HEK293 (cell line): ENCODE data around the gene LYZ.

Experiments
- CTCF ChIA-PET: fragments of 350-600 bp; formaldehyde crosslinking; extraction: SDS; loops from one replicate; lab custom pipeline; 2021; ENCODE audit warnings: antibody characterized with exemption; lab: Yijun Ruan, JAX
- POLR2A ChIA-PET: fragments of 300-600 bp; formaldehyde crosslinking; extraction: SDS; loops from one replicate; lab custom pipeline; 2020; ENCODE audit warnings: antibody characterized with exemption, inconsistent platforms; lab: Yijun Ruan, JAX
- H3K27ac ChIP-seq: fragments of 200-500 bp; sonication (Bioruptor generic); 2 replicates; pipeline ENCODE4 v1.5.1; 2014; ENCODE audit warnings: low read depth, low read length, control low read depth, inconsistent platforms; ENCODE audit errors: extremely low read depth
- H3K36me3 ChIP-seq, 2 experiments: fragments of 200-500 bp in 1 of 2; sonication (Bioruptor generic) in 1 of 2; 1 replicate in 1 of 2; 2 replicates in 1 of 2; pipeline ENCODE4 v1.5.1; 2014 to 2017; ENCODE audit warnings: inconsistent platforms in 2 of 2, low read length in 2 of 2; ENCODE audit not compliant: control insufficient read depth in 2 of 2, insufficient read depth in 1 of 2
- H3K4me1 ChIP-seq: fragments of 200-500 bp; sonication (Bioruptor generic); 2 replicates; pipeline ENCODE4 v1.5.1; 2014; ENCODE audit warnings: mild to moderate bottlenecking, low read length, inconsistent platforms; ENCODE audit not compliant: control insufficient read depth, insufficient read depth
- H3K4me3 ChIP-seq: 2 replicates; pipeline ENCODE4 v1.5.1; 2011; ENCODE audit warnings: low read depth, mild to moderate bottlenecking, control low read depth, low read length, moderate library complexity
- H3K9me3 ChIP-seq: fragments of 200-500 bp; sonication (Bioruptor generic); 2 replicates; pipeline ENCODE4 v1.5.1; 2014; ENCODE audit warnings: low read depth, low read length, inconsistent platforms; ENCODE audit not compliant: control insufficient read depth, insufficient read depth
- INSM2 ChIP-seq: fragments of 450-650 bp; formaldehyde crosslinking; IDR thresholded peaks from 2 replicates; pipeline ENCODE4 v1.5.1; 2016; ENCODE audit warnings: missing biosample characterization, missing genetic modification characterization
- KLF7 ChIP-seq: fragments of 450-650 bp; formaldehyde crosslinking; IDR thresholded peaks from 2 replicates; pipeline ENCODE4 v1.5.1; 2016; ENCODE audit warnings: missing biosample characterization, missing genetic modification characterization, borderline replicate concordance
- KLF8 ChIP-seq: fragments of 450-650 bp; formaldehyde crosslinking; IDR thresholded peaks from 2 replicates; pipeline ENCODE4 v1.5.1; 2016; ENCODE audit warnings: missing biosample characterization, missing genetic modification characterization
- ZBTB21 ChIP-seq: fragments of 450-650 bp; formaldehyde crosslinking; IDR thresholded peaks from 2 replicates; pipeline ENCODE4 v1.5.1; 2017; ENCODE audit warnings: missing biosample characterization, missing genetic modification characterization
- ZNF146 ChIP-seq: fragments of 450-650 bp; formaldehyde crosslinking; IDR thresholded peaks from 2 replicates; pipeline ENCODE4 v1.5.1; 2016; ENCODE audit warnings: missing biosample characterization, missing genetic modification characterization
- ZNF16 ChIP-seq: fragments of 450-650 bp; formaldehyde crosslinking; IDR thresholded peaks from 2 replicates; pipeline ENCODE4 v1.5.1; 2016; ENCODE audit warnings: low read depth, missing biosample characterization, missing genetic modification characterization
- ZNF221 ChIP-seq: fragments of 450-650 bp; formaldehyde crosslinking; IDR thresholded peaks from 2 replicates; pipeline ENCODE4 v1.5.1; 2017; ENCODE audit warnings: missing biosample characterization, missing genetic modification characterization, borderline replicate concordance
- ZNF23 ChIP-seq: fragments of 450-650 bp; formaldehyde crosslinking; IDR thresholded peaks from 2 replicates; pipeline ENCODE4 v1.5.1; 2016; ENCODE audit warnings: missing biosample characterization, missing genetic modification characterization, borderline replicate concordance
- ZNF24 ChIP-seq: fragments of 450-650 bp; formaldehyde crosslinking; IDR thresholded peaks from 2 replicates; pipeline ENCODE4 v1.5.1; 2016; ENCODE audit warnings: missing biosample characterization, missing genetic modification characterization
- ZNF266 ChIP-seq: fragments of 450-650 bp; formaldehyde crosslinking; IDR thresholded peaks from 2 replicates; pipeline ENCODE4 v1.5.1; 2016; ENCODE audit warnings: missing biosample characterization, missing genetic modification characterization, low read depth
- ZNF292 ChIP-seq: fragments of 450-650 bp; formaldehyde crosslinking; IDR thresholded peaks from 2 replicates; pipeline ENCODE4 v1.5.1; 2016; ENCODE audit warnings: low read depth, missing biosample characterization, missing genetic modification characterization, borderline replicate concordance
- ZNF394 ChIP-seq: fragments of 450-650 bp; formaldehyde crosslinking; IDR thresholded peaks from 2 replicates; pipeline ENCODE4 v1.5.1; 2016; ENCODE audit warnings: missing biosample characterization, missing genetic modification characterization, mild to moderate bottlenecking, moderate library complexity, borderline replicate concordance
- ZNF416 ChIP-seq: fragments of 450-650 bp; formaldehyde crosslinking; IDR thresholded peaks from 2 replicates; pipeline ENCODE4 v1.5.1; 2016; ENCODE audit warnings: missing biosample characterization, missing genetic modification characterization
- ZNF529 ChIP-seq: fragments of 450-650 bp; formaldehyde crosslinking; IDR thresholded peaks from 2 replicates; pipeline ENCODE4 v1.5.1; 2017; ENCODE audit warnings: missing genetic modification characterization, missing biosample characterization; ENCODE audit not compliant: insufficient replicate concordance
- ZNF561 ChIP-seq: fragments of 450-650 bp; IDR thresholded peaks from 2 replicates; pipeline ENCODE4 v1.5.1; 2018; ENCODE audit warnings: missing biosample characterization, missing genetic modification characterization, borderline replicate concordance
- ZNF571 ChIP-seq: fragments of 450-650 bp; formaldehyde crosslinking; IDR thresholded peaks from 2 replicates; pipeline ENCODE4 v1.5.0; 2017; ENCODE audit warnings: missing biosample characterization, missing genetic modification characterization
- ZNF626 ChIP-seq: fragments of 450-650 bp; sonication (Bioruptor Pico); formaldehyde crosslinking; IDR thresholded peaks from 2 replicates; pipeline ENCODE4 v1.5.1; 2018; ENCODE audit warnings: missing biosample characterization, missing genetic modification characterization, inconsistent platforms
- ZNF660 ChIP-seq: fragments of 450-650 bp; IDR thresholded peaks from 2 replicates; pipeline ENCODE4 v1.5.1; 2018; ENCODE audit warnings: missing biosample characterization, mild to moderate bottlenecking, missing genetic modification characterization
- ZNF664 ChIP-seq: fragments of 450-650 bp; formaldehyde crosslinking; IDR thresholded peaks from 2 replicates; pipeline ENCODE4 v1.5.1; 2016; ENCODE audit warnings: missing biosample characterization, missing genetic modification characterization
- ZNF768 ChIP-seq: fragments of 450-650 bp; formaldehyde crosslinking; IDR thresholded peaks from 2 replicates; pipeline ENCODE4 v1.5.1; 2018; ENCODE audit warnings: missing biosample characterization, mild to moderate bottlenecking, missing genetic modification characterization
- ZNF785 ChIP-seq: fragments of 450-650 bp; formaldehyde crosslinking; IDR thresholded peaks from 2 replicates; pipeline ENCODE4 v1.5.1; 2016; ENCODE audit warnings: missing biosample characterization, missing genetic modification characterization
- ZNF843 ChIP-seq: fragments of 450-650 bp; formaldehyde crosslinking; IDR thresholded peaks from 2 replicates; pipeline ENCODE4 v1.5.1; 2016; ENCODE audit warnings: missing biosample characterization, missing genetic modification characterization
- TF ChIP-seq, protein P1 (sequence below): fragments of 450-650 bp; formaldehyde crosslinking; IDR thresholded peaks from 2 replicates; pipeline ENCODE4 v1.5.1; 2016; ENCODE audit warnings: missing biosample characterization, missing genetic modification characterization

Gene LYZ

DNA sequence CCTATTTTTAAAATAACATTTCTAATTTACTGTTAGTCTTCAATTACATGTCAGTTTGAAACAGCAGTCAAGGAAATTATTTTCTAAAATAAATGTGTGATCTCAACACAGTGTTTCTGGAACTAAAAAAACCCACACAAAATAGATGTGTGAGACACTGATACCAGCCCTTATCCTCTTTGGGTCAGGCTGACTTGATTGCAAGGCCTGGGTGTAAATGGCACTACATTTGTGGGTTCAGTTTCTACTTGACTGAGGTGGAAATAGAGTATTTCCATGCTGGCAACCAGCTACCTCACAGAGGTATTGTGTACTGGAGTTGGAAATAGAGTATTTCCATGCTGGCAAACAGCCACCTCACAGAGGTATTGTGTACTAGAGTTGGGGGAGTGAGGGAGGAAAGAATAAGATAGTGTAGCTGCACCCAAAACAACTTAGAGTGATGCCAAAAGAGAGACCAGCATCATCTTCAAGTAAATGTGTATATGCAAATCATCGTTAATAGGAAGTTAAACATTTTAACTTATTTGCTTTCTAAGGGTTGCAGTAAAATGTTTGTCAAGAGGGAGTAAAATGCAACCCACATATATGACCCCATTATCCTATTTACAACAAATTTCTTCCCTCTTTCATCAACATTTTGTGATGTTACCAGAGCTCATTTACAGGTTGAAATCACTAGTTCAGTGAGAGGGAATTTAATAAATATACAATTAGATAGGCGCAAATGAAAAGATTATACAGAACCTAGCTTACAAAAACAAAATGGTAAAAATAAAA is 10.7 kb upstream of the LYZ start:
- no peaks in the 10 kb centered on the region for H3K4me1 ChIP-seq
- H3K27ac ChIP-seq, result no peak overlapping the region
- no peaks in the 10 kb centered on the region for H3K9me3 ChIP-seq
- H3K36me3 ChIP-seq, result no peaks in the 10 kb centered on the region
- TF ChIP-seq ZNF23 (no peak), INSM2 (no peak), ZNF660 (tag by site-specific recombination) (no peak), KLF8 (tag by site-specific recombination) (no peak), ZNF529 (no peak), ZNF266 (tag by site-specific recombination) (no peak), ZNF146 (tag by site-specific recombination) (no peak), ZNF561 (tag by site-specific recombination) (no peak), ZNF16 (tag by site-specific recombination) (no peak), ZNF571 (tag by site-specific recombination) (no peak), ZNF24 (tag by site-specific recombination) (no peak), KLF7 (tag by site-specific recombination) (no peak), ZNF292 (no peak)
- TF ChIP-seq, protein P1, sequence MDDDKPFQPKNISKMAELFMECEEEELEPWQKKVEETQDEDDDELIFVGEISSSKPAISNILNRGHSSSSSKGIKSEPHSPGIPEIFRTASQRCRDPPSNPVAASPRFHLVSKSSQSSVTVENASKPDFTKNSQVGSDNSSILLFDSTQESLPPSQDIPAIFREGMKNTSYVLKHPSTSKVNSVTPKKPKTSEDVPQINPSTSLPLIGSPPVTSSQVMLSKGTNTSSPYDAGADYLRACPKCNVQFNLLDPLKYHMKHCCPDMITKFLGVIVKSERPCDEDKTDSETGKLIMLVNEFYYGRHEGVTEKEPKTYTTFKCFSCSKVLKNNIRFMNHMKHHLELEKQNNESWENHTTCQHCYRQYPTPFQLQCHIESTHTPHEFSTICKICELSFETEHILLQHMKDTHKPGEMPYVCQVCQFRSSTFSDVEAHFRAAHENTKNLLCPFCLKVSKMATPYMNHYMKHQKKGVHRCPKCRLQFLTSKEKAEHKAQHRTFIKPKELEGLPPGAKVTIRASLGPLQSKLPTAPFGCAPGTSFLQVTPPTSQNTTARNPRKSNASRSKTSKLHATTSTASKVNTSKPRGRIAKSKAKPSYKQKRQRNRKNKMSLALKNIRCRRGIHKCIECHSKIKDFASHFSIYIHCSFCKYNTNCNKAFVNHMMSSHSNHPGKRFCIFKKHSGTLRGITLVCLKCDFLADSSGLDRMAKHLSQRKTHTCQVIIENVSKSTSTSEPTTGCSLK, result no peak
- CTCF ChIA-PET, result interaction anchor here (1.2 to 1.8 kb wide), 2 partner anchors 20 to 21 kb away, joined by 4 to 5 read pairs; no protein-coding TSS in a partner anchor
- H3K4me3 ChIP-seq, result no peak overlapping the region
- POLR2A ChIA-PET, result no interaction called here

DNA sequence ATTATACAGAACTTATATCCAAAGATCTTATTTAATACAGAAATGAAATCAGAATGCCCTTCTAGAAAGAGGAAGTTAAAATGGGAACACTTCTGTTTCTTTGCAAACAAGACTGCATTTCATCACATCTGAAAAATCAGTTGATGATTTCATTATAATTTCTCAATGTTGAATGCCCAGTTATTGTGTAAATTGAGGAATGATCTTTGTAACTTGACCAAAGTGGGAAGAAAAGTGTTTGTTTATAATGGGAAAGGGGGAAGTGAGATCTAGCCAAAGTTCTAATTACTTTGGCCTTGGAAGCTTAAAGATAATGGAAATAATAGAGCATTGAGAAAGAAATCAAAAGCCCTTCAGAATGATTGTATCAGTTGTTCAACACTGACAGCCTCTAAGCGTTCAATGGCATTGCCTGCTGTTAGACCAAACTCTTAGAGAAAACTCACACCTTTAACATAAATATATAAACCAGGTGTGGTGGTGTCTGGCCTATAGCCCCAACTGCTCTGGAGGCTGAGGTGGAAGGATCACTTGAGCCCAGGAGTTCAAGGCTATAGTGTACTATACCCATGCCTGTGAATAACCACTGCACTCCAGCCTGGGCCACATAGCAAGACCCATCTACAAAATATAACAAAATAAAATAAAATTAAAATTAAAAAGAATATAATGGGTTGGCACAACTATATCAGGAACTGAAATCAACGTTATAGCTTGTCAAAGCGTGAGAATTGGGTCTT is 9.9 kb upstream of the LYZ start:
- ChIA-PET POLR2A (no interaction called here), CTCF (interaction anchor here (1.1 to 1.8 kb wide), 3 partner anchors 19 to 301 kb away, joined by 4 to 5 read pairs (median 4); no protein-coding TSS in a partner anchor)
- H3K9me3 ChIP-seq, result no peaks in the 10 kb centered on the region
- no peak overlapping the region for H3K27ac ChIP-seq
- TF ChIP-seq ZNF843 (tag by site-specific recombination), result no peak
- TF ChIP-seq ZNF785, result no peak
- TF ChIP-seq ZNF394 (tag by site-specific recombination), result no peak
- no peak for TF ChIP-seq ZNF221 (tag by site-specific recombination)
- no peak for TF ChIP-seq ZNF626 (tag by site-specific recombination)
- TF ChIP-seq ZNF416 (tag by site-specific recombination), result no peak
- TF ChIP-seq ZBTB21 (tag by site-specific recombination), result no peak
- no peak for TF ChIP-seq ZNF664 (tag by site-specific recombination)
- no peak for TF ChIP-seq ZNF768 (tag by site-specific recombination)
- TF ChIP-seq ZNF660 (tag by site-specific recombination), result no peak
- no peak overlapping the region for H3K4me3 ChIP-seq
- H3K4me1 ChIP-seq, result no peaks in the 10 kb centered on the region
- H3K36me3 ChIP-seq, result no peaks in the 10 kb centered on the region
